Hair follicle dermal papilla cell (primary cell): ENCODE measurements around the gene METTL17. TPM values are rescaled to one million over a fixed set of nuclear protein-coding genes. Genes with fewer than 3 reads are reported as not detected.

ENCODE experiments used
- small RNA-seq: library from RNA; depleted of rRNA; stranded (forward); fragments of <200 nt; gene quantifications from one replicate; pipeline ENCODE3, GENCODE V24; 2012
- total RNA-seq: library from RNA; depleted of rRNA; stranded (reverse); fragments of >200 nt; gene quantifications from 2 replicates; pipeline ENCODE4 v1.2.3, GENCODE V29; 2012

METTL17 gene, protein sequence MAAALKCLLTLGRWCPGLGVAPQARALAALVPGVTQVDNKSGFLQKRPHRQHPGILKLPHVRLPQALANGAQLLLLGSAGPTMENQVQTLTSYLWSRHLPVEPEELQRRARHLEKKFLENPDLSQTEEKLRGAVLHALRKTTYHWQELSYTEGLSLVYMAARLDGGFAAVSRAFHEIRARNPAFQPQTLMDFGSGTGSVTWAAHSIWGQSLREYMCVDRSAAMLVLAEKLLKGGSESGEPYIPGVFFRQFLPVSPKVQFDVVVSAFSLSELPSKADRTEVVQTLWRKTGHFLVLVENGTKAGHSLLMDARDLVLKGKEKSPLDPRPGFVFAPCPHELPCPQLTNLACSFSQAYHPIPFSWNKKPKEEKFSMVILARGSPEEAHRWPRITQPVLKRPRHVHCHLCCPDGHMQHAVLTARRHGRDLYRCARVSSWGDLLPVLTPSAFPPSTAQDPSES
- 38.4 and 42.4 TPM in 2 replicates for total RNA-seq

DNA sequence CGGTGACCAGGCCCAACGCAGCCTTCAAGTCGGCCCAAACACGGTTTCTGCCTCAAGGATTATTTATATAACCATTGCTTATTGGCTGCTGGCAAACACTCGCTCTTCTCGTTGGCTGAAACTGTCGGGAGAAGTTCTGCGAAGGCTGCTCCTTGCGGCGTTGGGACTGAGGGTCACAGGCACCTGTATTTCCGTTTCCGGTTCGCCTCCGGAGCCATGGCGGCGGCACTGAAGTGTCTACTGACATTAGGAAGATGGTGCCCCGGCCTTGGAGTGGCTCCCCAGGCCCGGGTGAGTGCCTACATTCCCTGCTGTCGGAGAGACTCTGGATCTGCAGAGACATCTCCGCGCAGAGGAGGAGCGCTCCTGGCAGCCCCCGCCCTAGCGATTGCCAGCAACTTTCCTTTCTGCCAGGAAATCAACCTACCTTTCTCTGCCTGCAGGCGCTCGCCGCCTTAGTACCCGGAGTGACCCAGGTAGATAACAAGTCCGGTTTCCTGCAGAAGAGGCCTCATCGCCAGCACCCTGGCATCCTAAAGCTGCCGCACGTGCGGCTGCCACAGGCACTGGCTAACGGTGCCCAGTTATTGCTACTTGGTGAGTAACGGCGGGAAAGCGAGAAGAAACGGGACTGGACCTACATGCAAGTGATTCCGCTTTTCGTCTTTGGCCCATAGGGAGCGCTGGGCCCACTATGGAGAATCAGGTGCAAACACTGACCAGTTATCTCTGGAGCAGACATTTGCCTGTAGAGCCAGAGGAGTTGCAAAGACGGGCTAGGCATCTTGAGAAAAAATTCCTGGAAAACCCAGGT, at the start of gene METTL17:
Gene METTL17, plus strand, starts transcription at position 194 of the 814 bp plus-strand sequence. Its CDS starts 23 bp downstream, at position 217.

DNA sequence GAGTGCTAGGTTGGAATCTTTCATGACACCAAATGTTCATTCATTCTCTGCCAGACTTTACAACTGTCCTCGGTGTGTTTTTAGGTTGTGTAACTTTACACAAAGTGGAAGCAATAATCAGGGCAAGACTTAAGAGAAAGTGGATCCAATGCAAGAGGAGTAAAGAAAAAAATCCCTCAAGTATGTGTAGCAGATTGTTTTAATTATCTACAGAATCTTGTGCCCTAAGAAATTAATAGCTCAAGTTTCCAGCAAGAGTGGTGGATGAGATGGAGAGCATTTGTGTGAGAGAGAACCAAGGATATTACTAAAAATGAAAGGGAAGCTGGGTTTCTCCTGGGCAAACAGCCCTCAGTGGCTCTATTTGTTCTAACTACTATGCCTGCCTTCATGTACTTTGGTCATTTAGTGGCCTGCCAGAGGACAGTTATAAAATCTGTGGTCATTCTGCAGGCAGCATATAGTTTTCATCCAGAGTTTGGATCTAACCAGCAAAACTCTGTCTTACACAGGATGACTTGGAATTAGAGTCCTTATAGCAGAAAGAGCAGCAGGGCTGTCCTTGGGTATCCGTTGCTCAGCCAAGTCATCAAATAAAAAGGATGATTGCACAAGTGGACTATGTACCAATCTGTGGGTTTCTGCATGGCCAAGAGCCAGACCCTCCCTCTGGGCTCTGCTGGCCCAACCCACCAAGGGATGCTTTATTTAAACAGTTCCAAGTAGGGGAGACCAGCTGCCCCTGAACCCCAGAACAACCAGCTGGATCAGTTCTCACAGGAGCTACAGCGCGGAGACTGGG, 34.8 kb upstream of the METTL17 start, which contains the start of gene RNASE2:
Gene RNASE2, plus strand, starts transcription at position 752 of the 802 bp plus-strand sequence. CDS start 285 bp downstream, outside the sequence.

GRCh38 chr14:20998674-20999366, 9.0 kb downstream of the METTL17 start, which contains the start of gene SLC39A2:
TSS of gene SLC39A2 (plus strand) at chr14:20999293. CDS start at chr14:20999447, 154 bp downstream.

GRCh38 chr14:21024585-21025370, 35.0 kb downstream of the METTL17 start, which contains the start of gene NDRG2:
TSS of gene NDRG2 (minus strand) at chr14:21025061. CDS start at chr14:21023315, 1,746 bp downstream.

DNA sequence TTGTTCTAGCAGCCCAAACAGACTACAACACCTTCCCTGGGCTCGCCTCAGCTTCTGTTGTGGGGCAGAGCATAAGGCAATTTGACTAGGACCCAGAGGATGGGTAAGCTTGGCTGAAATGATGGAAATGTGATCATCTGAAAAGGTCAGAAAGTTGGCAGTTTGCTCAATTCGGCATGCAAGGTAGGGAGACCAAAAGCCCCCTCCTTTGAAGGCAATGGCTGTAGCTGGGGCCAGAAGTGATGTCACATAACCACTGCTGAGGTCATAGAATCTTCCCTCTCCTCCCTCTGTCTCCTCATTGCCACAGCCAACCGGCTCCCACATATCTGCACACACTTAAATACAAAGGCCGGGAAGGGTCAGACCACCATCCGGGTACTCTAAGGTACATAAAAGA, 40.1 kb downstream of the METTL17 start, which contains the start of gene TPPP2:
Gene TPPP2, plus strand, starts transcription at position 301 of the 400 bp plus-strand sequence. CDS start 365 bp downstream, outside the sequence.

DNA sequence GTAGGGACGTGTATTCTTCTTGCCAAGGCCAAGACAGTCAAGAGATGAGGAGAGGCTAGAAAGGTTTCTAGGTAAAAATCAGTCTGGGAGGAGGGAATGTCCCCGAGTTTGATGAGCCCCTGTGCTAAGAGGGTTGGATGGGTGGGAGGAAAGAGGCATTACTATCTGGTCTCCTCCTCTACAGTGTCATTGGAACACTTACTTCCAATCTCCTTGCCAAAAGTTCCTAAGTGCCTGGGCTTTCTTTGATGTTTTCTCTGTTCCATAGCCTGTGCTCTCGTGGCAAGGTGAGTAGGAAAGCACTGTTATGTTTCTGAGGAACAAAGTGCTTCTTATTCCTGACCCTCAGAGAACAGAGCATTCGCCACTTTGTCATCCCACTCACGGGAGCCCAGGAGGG, 44.9 kb downstream of the METTL17 start, which contains the start of gene RNASE13:
Gene RNASE13, minus strand, starts transcription at position 101 of the 400 bp plus-strand sequence. CDS start 519 bp downstream, outside the sequence.

GRCh38 chr14:21041676-21042433, 52.1 kb downstream of the METTL17 start, which contains the start of gene RNASE7:
TSS of gene RNASE7 (plus strand) at chr14:21042362. CDS start at chr14:21042993, 631 bp downstream.

Small RNA genes lying within 50 kb of the gene (small RNA-seq; reads per million reads assigned to genes)
- not detected for gene RN7SL189P

Other genes with a start within 250 kb of the METTL17 start
- not detected in 2 replicates for gene EDDM3A, start 244.1 kb upstream of the METTL17 start, total RNA-seq
- gene EDDM3B, start 221.6 kb upstream of the METTL17 start, total RNA-seq = not detected in 2 replicates
- gene RNASE6, start 208.7 kb upstream of the METTL17 start, total RNA-seq = not detected in 2 replicates
- gene RNASE1, start 187.1 kb upstream of the METTL17 start, total RNA-seq = not detected in 2 replicates
- gene RNASE3, start 98.6 kb upstream of the METTL17 start, total RNA-seq = not detected in 2 replicates
- not detected in 2 replicates for gene RNASE2, start 34.5 kb upstream of the METTL17 start, total RNA-seq
- gene SLC39A2, start 9.3 kb downstream of the METTL17 start, total RNA-seq = 0.12 and 0.16 TPM in 2 replicates
- gene NDRG2, start 35.1 kb downstream of the METTL17 start, total RNA-seq = 0.81 and 1.5 TPM in 2 replicates
- gene TPPP2, start 40.2 kb downstream of the METTL17 start, total RNA-seq = not detected in 2 replicates
- not detected in 2 replicates for gene RNASE13, start 44.8 kb downstream of the METTL17 start, total RNA-seq
- not detected in 2 replicates for gene RNASE7, start 52.4 kb downstream of the METTL17 start, total RNA-seq
- gene RNASE8, start 67.8 kb downstream of the METTL17 start, total RNA-seq = not detected in 2 replicates
- 72.0 and 87.1 TPM in 2 replicates for gene ARHGEF40, start 80.3 kb downstream of the METTL17 start, total RNA-seq
- 11.8 and 17.2 TPM in 2 replicates for gene ZNF219, start 108.7 kb downstream of the METTL17 start, total RNA-seq
- gene TMEM253, start 111.1 kb downstream of the METTL17 start, total RNA-seq = not detected in 2 replicates
- not detected in 2 replicates for gene OR5AU1, start 166.1 kb downstream of the METTL17 start, total RNA-seq